Measurements from ENCODE around the gene CAND2.

- no peak for TF ChIP-seq SPI1 (IDR thresholded peaks at IDR 0.05; ENCODE audit: low read depth, low read length)
- TF ChIP-seq POLR2AphosphoS5 (IDR thresholded peaks at IDR 0.05; ENCODE audit: low read depth, low read length), result no peak
- no peak for TF ChIP-seq POLR2A (IDR thresholded peaks at IDR 0.05; ENCODE audit: low read depth, low read length)
- TF ChIP-seq TAF1 (IDR thresholded peaks at IDR 0.05; ENCODE audit: low read depth, low read length), result no peak
- no peak for TF ChIP-seq POU2F2 (IDR thresholded peaks at IDR 0.05; ENCODE audit: low read depth, low read length)
Observed at GRCh38 chr3:12750223-12750622, 46.3 kb upstream of the CAND2 start.
